Cardiac ventricle fibroblast (primary cell): Measurements from ENCODE around the gene ZXDC. TPM values are rescaled to one million over a fixed set of nuclear protein-coding genes. Genes with fewer than 3 reads are reported as not detected.

Experiments used
- total RNA-seq: library from RNA; depleted of rRNA; stranded (reverse); fragments of >200 nt; gene quantifications from 2 replicates; pipeline ENCODE4 v1.2.3, GENCODE V29; 2015

Gene ZXDC
- 15.4 and 17.8 TPM in 2 replicates for total RNA-seq

GRCh38 chr3:126475413-126476114 is at the start of gene ZXDC:
Gene ZXDC, minus strand, starts transcription at chr3:126475891. Its CDS starts 26 bp downstream, at chr3:126475865.

GRCh38 chr3:126523745-126524428 is 48.2 kb upstream of the ZXDC start, which contains the start of gene CHST13:
Gene CHST13, plus strand, starts transcription at chr3:126524155. Its CDS starts 178 bp downstream, at chr3:126524333.

GRCh38 chr3:126517291-126517951 is 41.7 kb upstream of the ZXDC start, which contains the start of gene UROC1:
Gene UROC1, minus strand, starts transcription at chr3:126517773. Its CDS starts 54 bp downstream, at chr3:126517719.

GRCh38 chr3:126394179-126394976 is 81.3 kb downstream of the ZXDC start, which contains the start of gene CFAP100:
Gene CFAP100, plus strand, starts transcription at chr3:126394909. Its CDS starts 1,092 bp downstream, at chr3:126396001.

Other genes starting within 250 kb of the ZXDC start
- 21.3 and 21.9 TPM in 2 replicates for gene KLF15, start 118.5 kb downstream of the ZXDC start, total RNA-seq
- not detected in 2 replicates for gene CFAP100, start 81.0 kb downstream of the ZXDC start, total RNA-seq
- not detected in 2 replicates for gene UROC1, start 41.9 kb upstream of the ZXDC start, total RNA-seq
- gene CHST13, start 48.3 kb upstream of the ZXDC start, total RNA-seq: not detected in 2 replicates
- gene C3orf22, start 83.0 kb upstream of the ZXDC start, total RNA-seq: not detected in 2 replicates
- gene TXNRD3, start 179.2 kb upstream of the ZXDC start, total RNA-seq: 9.4 and 16.7 TPM in 2 replicates
- 6.0 and 9.4 TPM in 2 replicates for gene CHCHD6, start 228.3 kb upstream of the ZXDC start, total RNA-seq